SK-N-SH (cell line): Measurements from ENCODE around the gene HSPG2. TPM values are rescaled to one million over a fixed set of nuclear protein-coding genes. Genes with fewer than 3 reads are reported as not detected.

Source experiments
- CTCF ChIA-PET: fragments of 300-600, 350-600 bp; formaldehyde crosslinking; extraction: SDS; loops from one replicate; lab custom pipeline; 2021; lab: Yijun Ruan, JAX
- POLR2A ChIA-PET: fragments of 350-600 bp; sonication (Branson Sonifier 250); formaldehyde crosslinking; extraction: SDS; loops from one replicate; lab custom pipeline; 2020; ENCODE audit warnings: antibody characterized with exemption, inconsistent platforms; lab: Yijun Ruan, JAX
- DNase-seq: peaks from one replicate; pipeline ENCODE4 v3.0.0; 2012
- H2AFZ ChIP-seq: fragments of 200-600 bp; sonication (generic); 2 replicates; pipeline ENCODE4 v1.8.1; 2016; ENCODE audit warnings: antibody characterized with exemption, mild to moderate bottlenecking, low read depth
- H3F3A ChIP-seq: fragments of 200-600 bp; sonication (generic); replicated peaks from 2 replicates; pipeline ENCODE3; 2016; ENCODE audit warnings: antibody characterized with exemption, mild to moderate bottlenecking; ENCODE audit not compliant: insufficient read depth
- H3K27ac ChIP-seq, 2 experiments: fragments of 200-500 bp in 1 of 2; fragments of 200-600 bp in 1 of 2; sonication (Bioruptor generic) in 1 of 2; sonication (generic), shearing (Covaris generic) in 1 of 2; 2 replicates each; pipeline versions ENCODE4 v1.5.1 to v1.6.1; 2014 to 2016; ENCODE audit warnings: low read depth in 2 of 2, inconsistent platforms in 1 of 2, low read length in 1 of 2, mild to moderate bottlenecking in 1 of 2, mixed read lengths in 1 of 2
- H3K27me3 ChIP-seq: fragments of 200-600 bp; sonication (generic), shearing (Covaris generic); 2 replicates; pipeline ENCODE4 v1.6.1; 2016; ENCODE audit warnings: mixed run types; ENCODE audit not compliant: insufficient read depth
- H3K36me3 ChIP-seq, 2 experiments: fragments of 200-500 bp in 1 of 2; fragments of 200-600 bp in 1 of 2; sonication (Bioruptor generic) in 1 of 2; sonication (generic) in 1 of 2; replicated peaks in 1 of 2; 2 replicates each; pipeline versions ENCODE3 to v1.5.1; 2014 to 2016; ENCODE audit warnings: low read length in 1 of 2, mild to moderate bottlenecking in 1 of 2; ENCODE audit not compliant: insufficient read depth in 2 of 2, control insufficient read depth in 1 of 2
- H3K4me1 ChIP-seq, 2 experiments: fragments of 200-500 bp in 1 of 2; fragments of 200-600 bp in 1 of 2; sonication (Bioruptor generic) in 1 of 2; sonication (generic), shearing (Covaris generic) in 1 of 2; 2 replicates each; pipeline versions ENCODE4 v1.5.1 to v1.6.1; 2014 to 2016; ENCODE audit warnings: low read depth in 1 of 2, low read length in 1 of 2, mixed run types in 1 of 2; ENCODE audit not compliant: insufficient read depth in 2 of 2, control insufficient read depth in 1 of 2
- H3K4me2 ChIP-seq: fragments of 200-600 bp; sonication (generic), shearing (Covaris generic); 2 replicates; pipeline ENCODE4 v1.6.1; 2017; ENCODE audit warnings: mixed run types
- H3K4me3 ChIP-seq, 2 experiments: fragments of 200-500 bp in 1 of 2; fragments of 200-600 bp in 1 of 2; sonication (Bioruptor generic) in 1 of 2; sonication (generic), shearing (Covaris generic) in 1 of 2; 2 replicates each; pipeline versions ENCODE4 v1.5.1 to v1.8.1; 2014 to 2016; ENCODE audit warnings: low read depth in 2 of 2, inconsistent platforms in 1 of 2, low read length in 1 of 2, mild to moderate bottlenecking in 1 of 2, mixed read lengths in 1 of 2, moderate library complexity in 1 of 2
- H3K79me2 ChIP-seq: fragments of 200-600 bp; sonication (generic); 2 replicates; pipeline ENCODE4 v1.8.1; 2017; ENCODE audit warnings: mild to moderate bottlenecking; ENCODE audit not compliant: insufficient read depth
- H3K9ac ChIP-seq: fragments of 200-600 bp; sonication (generic); 2 replicates; pipeline ENCODE4 v1.6.1; 2017; ENCODE audit warnings: mixed run types
- H3K9me2 ChIP-seq: fragments of 200-600 bp; sonication (generic); 2 replicates; pipeline ENCODE4 v1.6.1; 2017; ENCODE audit warnings: mixed run types
- H3K9me3 ChIP-seq: fragments of 200-600 bp; sonication (generic); 2 replicates; pipeline ENCODE4 v1.6.1; 2017; ENCODE audit warnings: mixed run types, mild to moderate bottlenecking, moderate library complexity
- H4K20me1 ChIP-seq: fragments of 200-600 bp; sonication (generic); 2 replicates; pipeline ENCODE4 v1.6.1; 2017; ENCODE audit warnings: mild to moderate bottlenecking, mixed run types; ENCODE audit not compliant: insufficient read depth
- CHD2 ChIP-seq: fragments of 150-350 bp; IDR thresholded peaks from 2 replicates; pipeline ENCODE4 v1.6.1; 2018; ENCODE audit warnings: low read length; ENCODE audit not compliant: partially characterized antibody
- CTCF ChIP-seq: fragments of 200-600 bp; sonication (generic); IDR thresholded peaks from 2 replicates; pipeline ENCODE4 v1.6.1; 2017; ENCODE audit warnings: antibody characterized with exemption, mild to moderate bottlenecking, moderate library complexity
- EP300 ChIP-seq, 2 experiments: IDR thresholded peaks; 2 replicates each; pipeline versions ENCODE4 v1.4.0 to v1.6.1; 2012; ENCODE audit warnings: borderline replicate concordance in 1 of 2, low read depth in 1 of 2, low read length in 1 of 2
- FOXM1 ChIP-seq: IDR thresholded peaks from 2 replicates; pipeline ENCODE4 v1.4.0; 2012; ENCODE audit warnings: low read depth, mild to moderate bottlenecking
- GABPA ChIP-seq: IDR thresholded peaks from 2 replicates; pipeline ENCODE4 v1.4.0; 2012; ENCODE audit warnings: low read depth, mild to moderate bottlenecking
- GATA2 ChIP-seq: sonication (generic); formaldehyde crosslinking; IDR thresholded peaks from 2 replicates; pipeline ENCODE4 v1.5.0; 2020; ENCODE audit warnings: mild to moderate bottlenecking, missing genetic modification reagents
- IRF3 ChIP-seq: fragments of 150-350 bp; IDR thresholded peaks from 2 replicates; pipeline ENCODE4 v1.6.1; 2016; ENCODE audit warnings: mild to moderate bottlenecking, low read depth, low read length
- JUND ChIP-seq: IDR thresholded peaks from 2 replicates; pipeline ENCODE4 v1.4.0; 2012
- MAX ChIP-seq: IDR thresholded peaks from 2 replicates; pipeline ENCODE4 v1.4.0; 2012; ENCODE audit warnings: low read depth
- MEF2A ChIP-seq: IDR thresholded peaks from 2 replicates; pipeline ENCODE4 v1.4.0; 2012; ENCODE audit warnings: low read depth, borderline replicate concordance
- MXI1 ChIP-seq: IDR thresholded peaks from 2 replicates; pipeline ENCODE4 v1.6.1; 2012; ENCODE audit warnings: mild to moderate bottlenecking, low read depth, low read length, improper control_type of control experiment
- NFIC ChIP-seq: IDR thresholded peaks from 2 replicates; pipeline ENCODE4 v1.4.0; 2012; ENCODE audit warnings: borderline replicate concordance
- RCOR1 ChIP-seq: fragments of 150-350 bp; IDR thresholded peaks from 2 replicates; pipeline ENCODE4 v1.6.1; 2017; ENCODE audit warnings: antibody characterized with exemption, low read length
- RXRA ChIP-seq: IDR thresholded peaks from 2 replicates; pipeline ENCODE4 v1.4.0; 2012; ENCODE audit warnings: low read depth, mild to moderate bottlenecking, borderline replicate concordance
- SIN3A ChIP-seq: IDR thresholded peaks from 2 replicates; pipeline ENCODE4 v1.6.1; 2012; ENCODE audit warnings: low read depth, mild to moderate bottlenecking, low read length, moderate library complexity, borderline replicate concordance
- SMC3 ChIP-seq: IDR thresholded peaks from 2 replicates; pipeline ENCODE4 v1.6.1; 2012; ENCODE audit warnings: low read depth, low read length, improper control_type of control experiment
- TAF1 ChIP-seq: IDR thresholded peaks from 2 replicates; pipeline ENCODE4 v1.6.1; 2012; ENCODE audit warnings: low read depth, mild to moderate bottlenecking, low read length, moderate library complexity, borderline replicate concordance
- TEAD4 ChIP-seq: IDR thresholded peaks from 2 replicates; pipeline ENCODE4 v1.4.0; 2012; ENCODE audit warnings: mild to moderate bottlenecking, borderline replicate concordance; ENCODE audit not compliant: insufficient read depth
- USF1 ChIP-seq: IDR thresholded peaks from 2 replicates; pipeline ENCODE4 v1.4.0; 2012; ENCODE audit warnings: low read depth, borderline replicate concordance
- YY1 ChIP-seq: IDR thresholded peaks from 2 replicates; pipeline ENCODE4 v1.4.0; 2012; ENCODE audit warnings: low read depth, mild to moderate bottlenecking
- ZBTB33 ChIP-seq: IDR thresholded peaks from 2 replicates; pipeline ENCODE4 v1.4.0; 2012; ENCODE audit warnings: low read depth, borderline replicate concordance
- WGBS: methylation state at CpG from one replicate; pipeline ENCODE4 v1.1.6; 2017; ENCODE audit warnings: low lambda C conversion rate; 5-methylcytosine and 5-hydroxymethylcytosine counted together
- polyA plus RNA-seq, 3 experiments: library from polyadenylated mRNA; depleted of rRNA; stranded (reverse); fragments of >200 nt; gene quantifications; 2 replicates each; pipeline ENCODE4 v1.2.3, GENCODE V29; 2012

Gene HSPG2
- polyA plus RNA-seq, 1 of the 3 experiments (the other 2 are of a cell fraction), result 28.9 TPM

GRCh38 chr1:21830792-21831453 lies 106.2 kb downstream of the HSPG2 start:
- WGBS, result 88% methylated on average over 14 of the region's 23 CpGs
- CTCF ChIA-PET, result no interaction called here

GRCh38 chr1:21829294-21829693 lies 107.8 kb downstream of the HSPG2 start:
- Histone ChIP-seq H3K36me3 (peaks cover 14 to 43% of the 10 kb centered on the region in 2 experiments), H3K4me2 (no peak overlapping the region), H2AFZ (no peak overlapping the region), H3K27me3 (no peaks in the 10 kb centered on the region), H4K20me1 (no peaks in the 10 kb centered on the region), H3K9ac (no peak overlapping the region), H3K4me3 (no peak overlapping the region), H3K27ac (no peak overlapping the region), H3K9me2 (no peaks in the 10 kb centered on the region), H3K79me2 (no peaks in the 10 kb centered on the region), H3K4me1 (no peaks in the 10 kb centered on the region), H3F3A (no peaks in the 10 kb centered on the region), H3K9me3 (no peaks in the 10 kb centered on the region)
- no peak for DNase-seq
- ChIA-PET POLR2A (no interaction called here), CTCF (no interaction called here)
- WGBS, result 90% methylated on average over 12 of the region's 17 CpGs
- no peak for TF ChIP-seq MEF2A
- no peak for TF ChIP-seq SIN3A
- TF ChIP-seq MAX, result no peak
- TF ChIP-seq GATA2 (CRISPR knock-in tag), result no peak
- TF ChIP-seq CHD2, result no peak
- TF ChIP-seq CTCF, result no peak
- TF ChIP-seq RCOR1, result no peak
- TF ChIP-seq EP300 (IDR thresholded peaks at IDR 0.05; ENCODE audit: borderline replicate concordance in 1 of 2, low read depth in 1 of 2, low read length in 1 of 2), result no peak
- TF ChIP-seq RXRA, result no peak
- TF ChIP-seq ZBTB33, result no peak

More at GRCh38 chr1:21830792-21831453, 106.2 kb downstream of the HSPG2 start:
- H3K9ac ChIP-seq, result no peak overlapping the region
- POLR2A ChIA-PET, result no interaction called here
- H3K4me2 ChIP-seq, result no peak overlapping the region
- no peaks in the 10 kb centered on the region for H3K9me3 ChIP-seq
- H3K36me3 ChIP-seq, result peaks cover 24 to 45% of the 10 kb centered on the region in 2 experiments
- no peaks in the 10 kb centered on the region for H3K9me2 ChIP-seq
- no peak overlapping the region for H3K4me3 ChIP-seq
- H3F3A ChIP-seq, result no peaks in the 10 kb centered on the region
- no peak for TF ChIP-seq IRF3
- no peak for TF ChIP-seq FOXM1
- no peak for TF ChIP-seq MAX
- TF ChIP-seq MXI1, result no peak
- TF ChIP-seq YY1, result no peak
- TF ChIP-seq TAF1, result no peak
- TF ChIP-seq SMC3, result no peak
- TF ChIP-seq JUND, result no peak
- no peak for TF ChIP-seq USF1
- TF ChIP-seq RCOR1, result no peak
- no peak for TF ChIP-seq SIN3A
- no peak for TF ChIP-seq NFIC
- TF ChIP-seq GATA2 (CRISPR knock-in tag), result no peak
- TF ChIP-seq TEAD4, result no peak
- no peak for TF ChIP-seq GABPA
- no peak for TF ChIP-seq EP300 (IDR thresholded peaks at IDR 0.05; ENCODE audit: borderline replicate concordance in 1 of 2, low read depth in 1 of 2, low read length in 1 of 2)
- TF ChIP-seq, all 33 proteins: peak for 0
- no peaks in the 10 kb centered on the region for H3K27me3 ChIP-seq
- no peaks in the 10 kb centered on the region for H3K4me1 ChIP-seq
- no peak overlapping the region for H3K27ac ChIP-seq
- H4K20me1 ChIP-seq, result no peaks in the 10 kb centered on the region
- no peak for DNase-seq
- H3K79me2 ChIP-seq, result no peaks in the 10 kb centered on the region
- H2AFZ ChIP-seq, result no peak overlapping the region
